GM12892 (cell line): Measurements from ENCODE around the gene ERVW-1.
A peak's percentile ranks its signal among the peaks of the same experiment; 100 is the strongest.

Source experiments
- DNase-seq: peaks from one replicate; pipeline ENCODE4 v3.0.0; 2011; ENCODE audit not compliant: insufficient read length
- FAIRE-seq: peaks from 2 replicates; lab custom pipeline; 2011; peaks lifted over from hg19 to GRCh38; lab: Jason Lieb, UNC
- POLR2A ChIP-seq: IDR thresholded peaks from 2 replicates; pipeline ENCODE4 v1.6.1; 2011; ENCODE audit warnings: low read depth, low read length, control low read depth
- POLR2AphosphoS5 ChIP-seq: IDR thresholded peaks from 2 replicates; pipeline ENCODE4 v1.6.1; 2011; ENCODE audit warnings: low read depth, low read length, control low read depth
- TAF1 ChIP-seq: IDR thresholded peaks from 2 replicates; pipeline ENCODE4 v1.6.1; 2011; ENCODE audit warnings: low read depth, mild to moderate bottlenecking, control low read depth, low read length, borderline replicate concordance

Gene ERVW-1

DNA sequence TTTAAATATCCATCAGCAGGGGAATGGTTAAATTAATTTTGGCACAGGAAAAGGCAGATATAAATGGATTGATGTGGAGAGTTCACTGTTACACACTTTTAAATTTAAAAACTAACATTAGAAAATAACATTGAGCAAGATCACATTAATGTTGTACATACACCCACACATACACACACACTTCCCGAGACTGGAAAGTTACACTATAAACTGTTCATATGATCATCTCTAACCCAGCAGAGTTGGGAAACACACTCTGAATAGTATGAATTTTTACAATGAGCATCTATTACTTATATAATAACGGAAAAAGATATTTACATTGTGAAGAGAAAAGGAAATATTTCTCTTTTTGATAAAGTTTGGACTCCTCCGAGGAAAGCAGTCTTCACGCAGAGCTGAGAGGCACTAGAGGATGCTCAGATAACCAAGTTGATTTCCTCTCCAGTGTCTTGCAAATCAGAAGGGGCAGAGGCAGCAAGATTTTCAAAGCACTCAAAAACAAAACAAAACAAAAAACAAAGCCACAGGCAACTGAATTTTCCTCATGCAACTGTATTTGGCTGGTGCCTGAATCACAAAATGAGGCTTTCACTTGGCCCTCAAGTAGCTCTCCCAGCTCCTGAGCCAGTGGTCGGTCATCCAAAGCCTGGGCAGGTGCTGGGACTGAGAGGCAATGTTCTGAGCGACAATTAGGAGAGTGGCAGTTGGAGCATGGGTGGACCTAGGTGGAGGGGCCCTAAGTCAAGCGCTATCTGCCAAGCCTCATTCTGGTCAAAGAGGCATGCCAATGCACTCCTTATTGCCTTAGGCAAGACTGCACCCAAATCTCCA is 40.9 kb downstream of the ERVW-1 start:
- TF ChIP-seq TAF1 (no peak), POLR2A (no peak), POLR2AphosphoS5 (no peak)
- no peak for DNase-seq
- no peak for FAIRE-seq

DNA sequence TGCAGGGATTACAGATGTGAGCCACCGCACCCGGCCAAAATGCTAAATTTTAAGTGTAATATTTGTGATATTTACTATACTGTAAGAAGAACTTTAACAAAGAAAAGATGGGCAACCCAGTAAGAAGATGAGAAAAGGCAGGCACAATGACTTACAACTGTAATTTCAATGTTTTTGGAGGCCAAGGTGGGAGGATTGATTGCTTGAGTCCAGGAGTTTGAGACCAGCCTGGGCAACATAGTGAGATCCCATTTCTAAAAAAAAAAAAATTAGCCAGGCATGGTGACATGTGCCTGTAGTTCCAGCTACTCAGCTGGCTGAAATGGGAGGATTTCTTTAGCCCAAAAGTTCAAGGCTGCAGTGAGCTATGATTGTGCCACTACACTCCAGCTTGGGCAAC is 42.2 kb downstream of the ERVW-1 start:
- DNase-seq (no peak), FAIRE-seq (no peak)
- TF ChIP-seq POLR2AphosphoS5: no peak
- no peak for TF ChIP-seq TAF1

DNA sequence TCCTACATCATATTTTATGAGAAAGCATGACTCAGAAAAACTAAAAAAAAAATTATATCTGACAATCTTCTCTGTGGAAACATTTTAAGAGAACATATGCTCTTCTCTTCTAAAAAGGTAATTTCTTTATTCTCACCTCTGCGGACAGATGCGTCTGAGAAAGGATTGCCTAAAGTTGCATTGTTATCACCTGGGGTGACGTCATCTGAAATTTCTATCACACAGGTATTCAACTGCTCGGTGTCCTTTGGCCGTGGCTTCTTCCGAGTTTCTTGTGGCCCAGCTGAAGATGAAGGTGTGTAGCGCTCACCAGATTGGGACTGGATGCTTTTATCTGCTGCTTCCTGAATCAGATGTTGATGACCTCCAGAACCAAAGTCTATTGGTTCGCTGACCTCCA is 44.7 kb downstream of the ERVW-1 start:
- DNase-seq: no peak
- TF ChIP-seq POLR2A (no peak), TAF1 (no peak), POLR2AphosphoS5 (no peak)
- FAIRE-seq: no peak

DNA sequence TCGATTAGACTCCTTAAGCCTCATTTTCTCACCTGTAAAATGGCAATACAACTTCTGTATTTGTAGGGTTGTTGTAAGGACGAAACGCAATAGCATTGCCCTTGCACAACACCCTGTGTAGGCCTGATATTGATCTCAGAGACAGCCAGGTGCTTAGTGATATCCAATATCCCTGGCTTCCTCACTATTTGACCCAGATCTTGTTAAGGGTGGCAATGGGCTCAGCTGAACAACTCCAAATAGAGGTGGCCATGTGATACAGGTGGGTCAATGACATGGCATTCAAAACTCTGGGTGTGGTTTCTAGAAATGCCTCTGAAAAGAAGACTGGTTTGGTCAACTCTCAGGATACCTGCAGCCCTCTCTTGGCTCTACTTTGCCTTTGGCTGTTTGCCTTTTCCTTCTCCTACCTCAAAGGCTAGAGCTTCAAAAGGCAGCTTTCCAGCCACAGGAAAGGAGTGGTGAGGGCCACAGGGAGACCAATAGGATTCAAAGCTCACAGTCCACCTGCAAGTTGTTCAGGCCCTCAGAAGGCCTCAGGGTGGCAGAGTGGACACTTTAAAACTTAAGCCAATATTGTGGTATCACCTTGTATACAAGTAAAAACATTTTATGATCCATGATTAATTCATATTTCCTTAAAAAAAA is 45.3 kb downstream of the ERVW-1 start:
- DNase-seq: no peak
- FAIRE-seq: no peak
- TF ChIP-seq POLR2AphosphoS5 (no peak), TAF1 (no peak), POLR2A (no peak)

DNA sequence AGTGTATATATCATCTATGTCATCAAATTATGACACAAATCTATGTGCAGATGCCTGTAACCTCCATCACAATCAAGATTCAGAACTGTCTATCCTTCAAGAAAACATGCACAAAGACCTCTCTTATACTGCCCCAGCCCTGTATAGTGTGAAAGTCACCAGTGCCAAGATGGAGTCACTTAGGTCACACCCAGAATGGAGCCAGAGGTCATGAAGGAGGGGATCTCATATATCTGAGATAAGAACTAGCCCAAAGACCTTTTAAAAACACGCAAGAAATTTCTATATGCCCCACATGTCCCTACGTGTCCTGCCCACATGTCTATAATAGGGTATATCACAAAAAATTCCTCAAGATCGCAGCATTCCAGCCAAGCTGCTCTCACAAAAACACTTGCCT is 50.6 kb downstream of the ERVW-1 start:
- FAIRE-seq (no peak), DNase-seq (no peak)
- TF ChIP-seq TAF1 (no peak), POLR2A (no peak), POLR2AphosphoS5 (no peak)

DNA sequence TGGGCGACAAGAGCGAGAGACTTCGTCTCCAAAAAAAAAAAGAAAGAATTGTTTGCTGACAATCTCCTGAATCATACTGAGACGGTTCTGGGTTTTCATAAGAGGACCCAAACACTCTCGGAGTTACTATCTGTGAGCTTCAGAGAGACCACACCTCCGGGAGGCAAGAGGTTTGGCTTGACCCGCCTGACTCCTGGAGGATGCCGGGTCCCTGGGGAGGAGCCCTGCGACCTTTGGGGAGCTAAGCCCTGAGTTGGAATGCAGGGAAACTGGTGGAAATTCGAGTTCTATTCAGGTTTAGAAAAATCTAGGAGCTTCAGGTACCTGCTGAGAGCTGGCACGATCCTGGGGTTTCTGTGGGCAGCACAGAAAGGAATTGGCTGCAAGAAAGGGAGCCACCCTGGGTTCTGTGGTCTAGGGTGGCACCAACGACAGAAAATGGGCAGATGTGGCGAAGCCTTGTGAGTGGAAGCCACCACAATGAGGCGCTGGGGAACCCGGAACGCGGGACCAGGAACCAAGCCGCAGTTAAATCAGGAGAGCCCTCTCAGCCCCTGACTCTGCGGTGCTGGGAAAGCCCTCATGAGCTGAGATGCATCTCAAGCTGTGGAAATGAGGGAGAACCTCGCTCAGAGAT is 52.3 kb downstream of the ERVW-1 start:
- TF ChIP-seq POLR2AphosphoS5 (no peak), POLR2A (no peak), TAF1 (no peak)
- FAIRE-seq (no peak), DNase-seq (no peak)

DNA sequence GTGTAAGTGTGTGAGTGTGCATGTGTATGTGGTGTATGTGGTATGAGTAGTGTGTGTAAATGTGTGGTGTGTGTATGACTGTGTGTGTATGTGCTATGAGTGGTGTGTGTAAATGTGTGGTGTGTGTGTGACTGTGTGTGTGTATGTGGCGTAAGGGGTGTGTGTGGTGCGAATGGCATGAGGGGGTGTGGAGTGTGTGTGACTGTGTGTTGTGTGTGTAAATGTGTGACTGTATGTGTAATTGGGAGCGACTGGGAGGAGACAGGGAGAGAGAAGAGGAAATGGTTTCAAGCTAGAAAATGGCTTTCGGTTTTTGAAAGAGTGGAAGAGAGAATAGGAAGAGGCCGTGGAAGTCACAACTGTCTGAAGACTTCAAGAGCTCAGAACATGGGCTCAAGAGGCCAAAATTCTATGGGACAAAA is 54.0 kb downstream of the ERVW-1 start:
- DNase-seq (no peak), FAIRE-seq (peak; percentile 46)
- no peak for TF ChIP-seq POLR2A
- peak; percentile 28; the same call in 1 of the 2 replicates for TF ChIP-seq POLR2AphosphoS5

DNA sequence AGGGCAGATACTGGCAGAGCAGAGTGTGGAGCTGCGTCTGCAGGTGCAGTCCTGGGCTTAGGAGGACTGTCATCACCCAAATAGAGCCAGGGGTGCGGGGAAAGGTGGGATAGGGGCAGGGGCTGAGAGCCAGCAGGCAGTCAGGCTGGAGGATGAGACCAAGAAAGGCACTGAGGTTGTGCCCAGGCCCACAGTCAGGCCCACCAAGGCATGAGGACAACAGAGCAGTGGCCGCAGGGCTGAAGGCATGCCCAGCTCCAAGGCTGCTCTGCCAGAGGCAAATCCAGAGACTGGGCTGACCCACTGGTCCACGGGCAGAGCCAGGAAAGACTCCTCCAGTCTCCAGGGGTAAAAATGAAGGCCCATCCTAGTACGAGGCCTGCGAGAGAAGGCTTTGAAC is 54.8 kb downstream of the ERVW-1 start:
- TF ChIP-seq TAF1: no peak
- no peak for TF ChIP-seq POLR2AphosphoS5
- no peak for TF ChIP-seq POLR2A
- FAIRE-seq (no peak), DNase-seq (no peak)

DNA sequence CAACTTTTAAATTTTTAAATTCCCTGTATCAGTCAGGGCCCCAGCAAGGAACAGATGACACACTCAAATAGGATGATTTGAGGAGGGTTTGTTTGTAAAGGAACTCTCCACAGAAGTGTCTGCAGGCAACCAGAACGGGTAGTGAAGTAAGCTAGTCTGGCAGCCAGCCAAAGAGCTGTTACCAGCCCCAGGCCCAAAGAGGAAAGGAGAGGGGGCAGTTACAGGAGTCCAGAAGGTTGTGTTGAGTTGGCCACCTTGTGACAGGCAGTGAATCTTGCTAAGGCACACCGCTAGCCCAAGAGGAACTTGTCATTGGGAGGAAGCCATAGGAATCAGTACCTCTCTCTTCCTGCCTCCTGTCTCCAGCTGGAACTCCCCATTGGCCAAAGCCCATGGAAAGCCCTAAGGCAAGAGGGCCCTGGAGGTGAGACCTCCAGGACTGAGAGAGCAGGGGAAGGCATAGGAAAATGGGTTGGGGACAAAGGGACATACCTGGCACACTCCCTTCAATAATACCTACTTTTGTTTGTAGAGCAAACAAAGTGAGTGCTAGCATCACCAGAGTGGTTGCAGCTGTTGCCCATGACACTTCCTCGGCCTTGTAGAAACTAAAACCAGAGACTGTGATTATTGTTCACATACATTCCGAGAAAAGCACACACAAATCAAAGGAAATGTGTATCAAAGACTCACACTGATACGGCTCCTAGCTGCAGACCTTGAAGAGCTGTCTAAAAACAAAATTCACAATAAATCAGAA is 55.9 kb downstream of the ERVW-1 start:
- no peak for DNase-seq

More for the DNA sequence above, 55.9 kb downstream of the ERVW-1 start:
- TF ChIP-seq POLR2AphosphoS5 (no peak), TAF1 (no peak), POLR2A (no peak)
- no peak for FAIRE-seq
